ENCODE results near the gene NR3C2. TPM values are rescaled to one million over a fixed set of nuclear protein-coding genes. Genes with fewer than 3 reads are reported as not detected.

Gene NR3C2
- total and polyA plus RNA-seq, 3 donors from 2014 or later, result 17.6 to 28.1 (median 19.9) TPM

GRCh38 chr4:148333265-148333664 lies 108.9 kb downstream of the NR3C2 start:
- Histone ChIP-seq H3K9me3 (no peaks in the 10 kb centered on the region), H3K27me3 (no peaks in the 10 kb centered on the region), H3K4me3 (no peak overlapping the region), H3K36me3 (ENCODE audit: low read depth, missing control alignments) (no peaks in the 10 kb centered on the region), H3K4me1 (no peaks in the 10 kb centered on the region), H3K27ac (no peak overlapping the region)
- WGBS, 2 donors, result 50 to 54% methylated on average over 1 of the region's 1 CpG
- intact Hi-C loops (cut with DNase I; ENCODE audit: low total_unique reads), result no loop called here
- DNase-seq, result no peak
- no peak for TF ChIP-seq CTCF (IDR thresholded peaks at IDR 0.05)
- TF ChIP-seq POLR2A (IDR thresholded peaks at IDR 0.05), result no peak

GRCh38 chr4:148332486-148332885 lies 109.7 kb downstream of the NR3C2 start:
- Histone ChIP-seq H3K27me3 (no peaks in the 10 kb centered on the region), H3K9me3 (no peaks in the 10 kb centered on the region), H3K4me3 (no peak overlapping the region), H3K36me3 (ENCODE audit: low read depth, missing control alignments) (no peaks in the 10 kb centered on the region), H3K27ac (no peak overlapping the region), H3K4me1 (no peaks in the 10 kb centered on the region)
- WGBS, 2 donors, result 80 to 81% methylated on average over 2 of the region's 2 CpGs
- DNase-seq, result no peak
- intact Hi-C loops (cut with DNase I; ENCODE audit: low total_unique reads), result no loop called here
- TF ChIP-seq CTCF (IDR thresholded peaks at IDR 0.05), result no peak
- no peak for TF ChIP-seq POLR2A (IDR thresholded peaks at IDR 0.05)

- H3K27me3 ChIP-seq, result no peaks in the 10 kb centered on the region
- H3K27ac ChIP-seq, result no peak overlapping the region
- no peak for DNase-seq
- TF ChIP-seq CTCF (IDR thresholded peaks at IDR 0.05), result no peak
- 91 to 93% methylated on average over 3 of the region's 3 CpGs for WGBS, 2 donors
- no peaks in the 10 kb centered on the region for H3K36me3 ChIP-seq (ENCODE audit: low read depth, missing control alignments)
- intact Hi-C loops (cut with DNase I; ENCODE audit: low total_unique reads), result no loop called here
- no peaks in the 10 kb centered on the region for H3K9me3 ChIP-seq
- H3K4me3 ChIP-seq, result no peak overlapping the region
- no peaks in the 10 kb centered on the region for H3K4me1 ChIP-seq
These were observed 111.5 kb downstream of the NR3C2 start for GRCh38 chr4:148330724-148331123.

- Histone ChIP-seq H3K27ac (no peak overlapping the region), H3K4me1 (no peaks in the 10 kb centered on the region), H3K9me3 (no peaks in the 10 kb centered on the region), H3K36me3 (ENCODE audit: low read depth, missing control alignments) (no peaks in the 10 kb centered on the region), H3K4me3 (no peak overlapping the region), H3K27me3 (no peaks in the 10 kb centered on the region)
- intact Hi-C loops (cut with DNase I; ENCODE audit: low total_unique reads), result no loop called here
- DNase-seq, result no peak
- WGBS, 2 donors, result 74 to 88% methylated on average over 5 of the region's 5 CpGs
- no peak for TF ChIP-seq CTCF (IDR thresholded peaks at IDR 0.05)
- no peak for TF ChIP-seq POLR2A (IDR thresholded peaks at IDR 0.05)
These were observed 112.1 kb downstream of the NR3C2 start for GRCh38 chr4:148330161-148330560.

GRCh38 chr4:148329751-148330150 lies 112.5 kb downstream of the NR3C2 start:
- Histone ChIP-seq H3K27me3 (no peaks in the 10 kb centered on the region), H3K4me1 (no peaks in the 10 kb centered on the region), H3K27ac (no peak overlapping the region), H3K36me3 (ENCODE audit: low read depth, missing control alignments) (no peaks in the 10 kb centered on the region), H3K4me3 (no peak overlapping the region), H3K9me3 (no peaks in the 10 kb centered on the region)
- DNase-seq, result no peak
- TF ChIP-seq POLR2A (IDR thresholded peaks at IDR 0.05) (no peak), CTCF (IDR thresholded peaks at IDR 0.05) (no peak)
- intact Hi-C loops (cut with DNase I; ENCODE audit: low total_unique reads), result no loop called here
- 92 to 95% methylated on average over 5 of the region's 5 CpGs for WGBS, 2 donors

Measured in testis (tissue), 3 donors.